Stomach smooth muscle (tissue), 2 donors: ENCODE data around the gene GALNT9.

ENCODE experiments used
- H3K27ac ChIP-seq: one replicate; pipeline ENCODE4 v1.7.0; 2013; ENCODE audit warnings: mild to moderate bottlenecking, low read length, inconsistent platforms
- H3K27me3 ChIP-seq, 2 donors: one replicate each; pipeline ENCODE4 v1.7.0; 2013; ENCODE audit warnings: low read length in 2 of 2; ENCODE audit not compliant: insufficient read depth in 2 of 2, control insufficient read depth in 1 of 2
- H3K36me3 ChIP-seq, 2 donors: one replicate each; pipeline ENCODE4 v1.7.0; 2013; ENCODE audit warnings: low read length in 2 of 2; ENCODE audit not compliant: control insufficient read depth in 2 of 2, insufficient read depth in 2 of 2
- H3K4me1 ChIP-seq: one replicate; pipeline ENCODE4 v1.7.0; 2013; ENCODE audit warnings: low read length; ENCODE audit not compliant: control insufficient read depth, insufficient read depth
- H3K4me3 ChIP-seq, 2 donors: one replicate each; pipeline ENCODE4 v1.7.0; 2013; ENCODE audit warnings: low read length in 2 of 2
- H3K9ac ChIP-seq, 2 donors: one replicate each; pipeline ENCODE4 v1.7.0; 2013; ENCODE audit warnings: low read length in 2 of 2, mild to moderate bottlenecking in 1 of 2
- H3K9me3 ChIP-seq, 2 donors: one replicate each; pipeline ENCODE4 v1.7.0; 2013; ENCODE audit warnings: low read length in 2 of 2; ENCODE audit not compliant: control insufficient read depth in 2 of 2
- donor health status: healthy.
- donor health status: Pancreatic carcinoma.

Gene GALNT9

DNA sequence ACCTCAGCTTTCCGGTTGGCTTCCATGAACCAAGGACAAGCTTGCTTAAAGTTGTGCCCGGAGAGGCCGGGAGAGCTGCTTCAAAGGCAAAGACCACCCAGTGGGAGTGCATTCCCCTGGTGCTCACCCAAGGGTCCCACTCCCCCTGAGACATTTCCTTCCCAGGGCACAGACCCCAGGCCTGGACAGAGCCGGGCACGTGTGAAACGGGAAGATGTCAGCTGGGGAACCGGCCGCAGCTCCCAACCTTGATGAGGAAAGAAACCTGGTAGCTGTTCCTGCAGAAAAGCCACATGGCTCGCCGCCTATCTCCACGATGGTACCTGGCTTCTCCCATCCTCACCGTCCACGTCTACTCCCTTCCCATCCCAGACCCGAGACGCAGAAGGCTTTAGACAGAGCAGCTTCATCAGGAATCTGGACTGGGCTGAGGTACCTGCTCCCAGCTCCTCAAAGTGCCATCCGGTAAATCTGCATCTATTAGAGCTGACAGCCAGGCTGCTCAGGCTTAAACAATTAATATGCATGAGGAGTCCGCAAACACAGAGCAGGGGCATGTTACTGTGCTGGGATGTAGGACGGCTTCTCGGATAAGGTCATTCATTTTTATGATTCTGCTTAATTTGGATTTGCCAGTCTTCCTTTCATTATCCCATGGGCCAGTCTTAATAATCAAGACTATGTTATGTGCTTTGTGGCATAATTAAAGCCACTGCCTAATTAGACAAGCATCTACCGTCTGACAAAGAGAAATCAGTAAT is 53.1 kb downstream of the GALNT9 start:
- no peak overlapping the region for H3K4me3 ChIP-seq
- H3K9ac ChIP-seq: no peak overlapping the region
- H3K27me3 ChIP-seq: peaks cover 45 to 50% of the 10 kb centered on the region in 2 donors

DNA sequence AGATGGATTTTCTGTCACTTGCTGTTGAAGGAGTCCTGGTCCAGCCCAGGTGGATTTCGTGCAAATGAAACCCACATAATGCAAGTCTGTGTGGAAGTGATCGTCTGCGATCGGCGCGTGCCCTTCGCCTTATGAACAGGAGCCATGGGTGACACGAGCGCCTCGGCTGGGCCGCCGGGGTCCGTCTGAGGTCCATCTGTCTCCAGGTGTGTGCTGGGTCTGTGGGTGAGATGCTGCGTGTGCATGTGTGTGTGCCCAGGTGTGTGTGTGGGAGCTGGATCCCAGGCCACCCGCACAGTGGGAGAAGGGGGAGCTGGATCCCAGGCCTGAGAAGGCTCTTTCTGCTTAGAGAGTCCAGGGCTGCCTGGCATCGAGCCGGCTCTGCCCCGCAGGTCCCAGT is 53.8 kb downstream of the GALNT9 start:
- no peak overlapping the region for H3K4me3 ChIP-seq
- H3K27me3 ChIP-seq: peaks cover 42 to 47% of the 10 kb centered on the region in 2 donors
- no peak overlapping the region for H3K9ac ChIP-seq
- no peak overlapping the region for H3K27ac ChIP-seq
- no peaks in the 10 kb centered on the region for H3K9me3 ChIP-seq
- peaks cover 8% of the 10 kb centered on the region for H3K4me1 ChIP-seq
- H3K36me3 ChIP-seq: no peaks in the 10 kb centered on the region

More for the DNA sequence above, 53.1 kb downstream of the GALNT9 start:
- Histone ChIP-seq H3K36me3 (no peaks in the 10 kb centered on the region), H3K9me3 (no peaks in the 10 kb centered on the region), H3K4me1 (peaks cover 10% of the 10 kb centered on the region), H3K27ac (no peak overlapping the region)

DNA sequence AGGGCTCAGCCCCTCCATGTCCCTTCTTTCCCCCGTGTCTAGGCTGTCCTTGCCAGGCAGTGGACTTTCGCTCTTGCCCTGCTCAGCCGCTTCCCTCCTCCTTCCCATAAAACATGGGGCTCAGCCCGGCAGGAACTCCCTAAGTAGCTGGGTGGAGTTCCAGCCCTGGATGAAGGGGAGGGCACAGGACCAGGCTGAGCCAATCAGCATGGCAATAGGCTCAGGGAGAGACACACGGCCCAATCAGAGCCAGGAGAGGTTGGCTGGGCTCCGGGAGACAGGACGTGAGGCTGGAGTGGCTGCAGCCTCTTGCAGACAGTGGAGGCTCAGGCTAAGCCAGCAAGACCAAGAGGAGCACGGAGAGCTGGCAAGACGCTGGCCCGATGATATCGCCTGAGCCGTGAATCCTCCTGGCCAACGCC is 54.3 kb downstream of the GALNT9 start:
- H3K27me3 ChIP-seq: peaks cover 40 to 42% of the 10 kb centered on the region in 2 donors
- H3K36me3 ChIP-seq: no peaks in the 10 kb centered on the region
- H3K9me3 ChIP-seq: no peaks in the 10 kb centered on the region
- H3K4me1 ChIP-seq: peaks cover 7% of the 10 kb centered on the region
- H3K9ac ChIP-seq: no peak overlapping the region
- H3K4me3 ChIP-seq: no peak overlapping the region
- H3K27ac ChIP-seq: no peak overlapping the region

DNA sequence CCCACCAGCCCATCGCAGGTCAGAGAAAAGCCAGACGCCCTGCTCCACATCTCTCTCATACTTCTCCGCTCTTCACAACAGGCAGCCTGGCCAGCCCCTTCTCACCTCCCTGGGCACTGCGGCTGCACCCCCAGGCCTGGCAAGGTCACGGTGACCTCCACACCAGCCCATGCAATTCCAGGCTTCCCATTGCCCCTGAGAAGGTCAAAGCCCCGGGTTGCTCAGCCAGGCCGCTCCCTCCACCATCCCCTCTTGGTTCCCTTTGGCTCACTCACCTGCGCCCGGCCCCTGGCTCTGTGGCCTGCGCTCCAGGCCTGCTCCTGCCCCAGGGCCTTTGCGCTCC is 55.4 kb downstream of the GALNT9 start:
- Histone ChIP-seq H3K27ac (no peak overlapping the region), H3K27me3 (peaks cover 28 to 35% of the 10 kb centered on the region in 2 donors), H3K9ac (no peak overlapping the region), H3K36me3 (no peaks in the 10 kb centered on the region), H3K4me1 (peaks cover 7% of the 10 kb centered on the region), H3K4me3 (no peak overlapping the region), H3K9me3 (no peaks in the 10 kb centered on the region)

DNA sequence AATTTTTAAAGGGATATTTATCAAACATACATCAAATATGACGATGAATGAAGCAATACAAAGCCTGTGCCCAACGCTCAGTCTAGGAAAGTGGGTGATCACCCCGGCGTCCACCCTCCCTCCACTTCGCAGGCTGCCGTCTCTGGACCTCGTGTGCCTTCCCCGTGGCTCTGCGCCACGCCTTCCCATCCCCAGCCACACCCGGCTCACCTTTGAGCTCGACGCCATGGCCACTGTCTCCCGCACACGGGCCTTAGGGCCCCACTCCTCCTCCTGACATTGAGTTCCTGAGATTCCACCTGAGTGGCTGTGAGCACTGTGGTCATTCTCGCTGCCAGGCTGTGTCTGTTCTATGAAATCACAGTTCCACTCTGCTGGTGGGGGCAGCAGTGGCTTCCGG is 56.7 kb downstream of the GALNT9 start:
- Histone ChIP-seq H3K27ac (no peak overlapping the region), H3K4me3 (no peak overlapping the region), H3K4me1 (peaks cover 7% of the 10 kb centered on the region), H3K36me3 (no peaks in the 10 kb centered on the region), H3K9ac (no peak overlapping the region), H3K9me3 (no peaks in the 10 kb centered on the region), H3K27me3 (peaks cover 26 to 32% of the 10 kb centered on the region in 2 donors)

DNA sequence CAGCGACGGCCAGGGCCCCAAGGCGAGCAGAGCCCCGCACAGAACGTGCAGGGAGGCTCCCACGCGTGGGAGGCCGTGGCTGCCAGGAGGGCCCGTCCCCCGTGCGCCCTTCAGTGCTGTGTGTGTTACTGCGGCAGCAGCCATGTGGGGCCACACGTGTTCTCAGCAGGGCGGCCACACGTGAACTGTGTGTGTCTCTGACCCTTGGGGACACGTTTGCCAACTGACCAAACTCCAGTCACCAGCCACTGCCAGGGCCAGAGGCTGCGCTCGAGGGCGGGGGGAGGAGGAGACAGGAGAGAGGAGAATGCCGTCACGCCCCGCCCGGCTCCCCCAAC is 57.7 kb downstream of the GALNT9 start:
- H3K27ac ChIP-seq: no peak overlapping the region
- peaks cover 18 to 23% of the 10 kb centered on the region in 2 donors for H3K27me3 ChIP-seq
- no peaks in the 10 kb centered on the region for H3K9me3 ChIP-seq
- H3K9ac ChIP-seq: no peak overlapping the region
- H3K36me3 ChIP-seq: no peaks in the 10 kb centered on the region
- no peaks in the 10 kb centered on the region for H3K4me1 ChIP-seq
- H3K4me3 ChIP-seq: no peak overlapping the region

DNA sequence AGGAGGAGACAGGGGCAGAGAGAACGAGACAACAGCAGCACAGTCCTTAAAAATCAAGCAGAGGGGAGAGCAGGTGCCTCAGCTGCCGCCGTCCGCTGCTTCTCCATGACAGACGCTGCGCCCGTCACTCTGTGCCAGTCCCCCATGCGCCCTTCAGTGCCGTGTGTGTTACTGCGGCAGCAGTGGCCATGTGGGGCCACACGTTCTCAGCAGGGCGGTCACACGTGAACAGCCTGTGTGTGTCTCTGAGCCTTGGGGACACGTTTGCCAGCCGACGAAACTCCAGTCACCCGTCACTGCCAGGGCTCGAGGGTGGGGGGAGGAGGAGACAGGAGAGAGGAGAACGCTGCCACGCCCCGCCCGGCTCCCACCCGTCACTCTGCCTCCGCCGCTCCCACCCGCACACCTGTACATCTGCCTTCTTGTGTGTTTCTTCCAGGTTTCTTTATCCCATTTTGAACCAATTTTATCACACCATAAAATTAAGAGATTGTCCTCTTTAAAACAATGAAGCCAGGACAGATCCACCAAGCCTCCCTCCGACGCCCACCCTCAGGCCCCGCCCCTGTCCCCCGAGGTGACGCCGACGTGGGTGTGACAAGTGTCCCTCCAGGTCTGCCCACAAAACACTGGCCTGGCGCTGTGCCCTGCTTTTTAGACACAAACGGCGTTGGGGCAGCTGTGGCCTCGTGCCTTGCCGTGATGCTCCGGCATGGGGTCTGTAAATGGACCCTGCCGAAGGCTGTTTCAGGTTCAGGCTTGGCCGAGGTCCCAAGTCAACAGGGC is 58.2 kb downstream of the GALNT9 start:
- Histone ChIP-seq H3K4me3 (no peak overlapping the region), H3K9me3 (no peaks in the 10 kb centered on the region), H3K27me3 (peaks cover 18 to 24% of the 10 kb centered on the region in 2 donors), H3K36me3 (no peaks in the 10 kb centered on the region), H3K27ac (no peak overlapping the region), H3K9ac (no peak overlapping the region), H3K4me1 (no peaks in the 10 kb centered on the region)

DNA sequence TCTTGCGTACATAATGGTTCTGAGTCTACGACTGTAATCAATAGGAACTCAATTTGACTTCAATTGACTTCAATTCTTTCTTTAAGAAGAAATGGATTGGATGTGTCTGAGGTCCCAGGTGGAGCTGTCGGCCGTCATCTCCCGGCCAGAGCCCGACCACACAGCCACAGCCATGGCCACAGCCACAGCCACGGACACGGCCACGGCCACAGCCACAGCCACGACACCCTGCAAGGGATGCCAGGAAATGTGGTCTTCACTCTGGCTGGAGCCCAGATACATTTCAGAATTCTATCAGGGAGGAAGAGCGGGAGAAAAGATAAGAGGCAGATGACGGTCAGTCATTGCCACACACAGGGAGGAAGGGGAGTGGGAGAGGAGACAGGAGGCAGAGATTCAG is 58.9 kb downstream of the GALNT9 start:
- Histone ChIP-seq H3K27me3 (peaks cover 13 to 20% of the 10 kb centered on the region in 2 donors), H3K4me3 (no peak overlapping the region), H3K9ac (no peak overlapping the region), H3K27ac (no peak overlapping the region), H3K4me1 (no peaks in the 10 kb centered on the region), H3K36me3 (no peaks in the 10 kb centered on the region), H3K9me3 (no peaks in the 10 kb centered on the region)

DNA sequence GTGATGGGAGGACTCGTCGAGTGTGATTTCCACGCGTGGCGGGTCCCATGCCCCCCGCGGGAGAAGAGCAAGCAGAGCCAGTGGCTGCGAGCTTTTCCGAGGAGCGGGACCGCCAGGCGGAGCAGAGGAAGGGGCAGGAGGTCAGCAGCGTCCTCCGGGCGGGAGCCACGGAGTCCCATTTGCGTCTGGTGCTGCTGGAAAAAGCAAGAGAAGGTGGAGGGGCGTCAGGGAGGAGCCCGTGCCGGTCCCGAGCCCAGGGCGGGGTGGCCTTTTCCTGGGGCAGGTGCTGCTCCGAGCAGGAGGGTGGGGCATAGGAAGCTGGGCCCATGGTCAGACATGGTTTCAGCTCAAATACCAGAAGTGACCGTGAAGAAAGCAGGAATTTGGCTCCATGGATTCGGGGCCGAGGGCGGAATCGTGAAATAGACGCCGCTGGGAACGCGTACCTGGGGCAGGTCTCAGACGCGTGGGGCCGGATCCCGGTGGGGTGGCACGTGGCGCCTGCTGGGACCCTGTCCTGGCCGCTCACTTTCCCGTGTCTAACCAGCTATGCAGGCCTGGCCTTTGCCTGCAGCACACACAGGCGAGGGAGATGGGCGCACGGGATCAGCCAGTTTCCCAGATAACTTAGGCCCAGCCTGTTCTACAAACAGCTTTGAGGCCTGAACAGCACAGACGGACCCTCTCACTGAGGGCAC is 60.0 kb downstream of the GALNT9 start:
- Histone ChIP-seq H3K27me3 (peaks cover 12 to 19% of the 10 kb centered on the region in 2 donors), H3K27ac (no peak overlapping the region), H3K4me3 (no peak overlapping the region), H3K36me3 (no peaks in the 10 kb centered on the region), H3K9ac (no peak overlapping the region), H3K9me3 (no peaks in the 10 kb centered on the region), H3K4me1 (no peaks in the 10 kb centered on the region)

DNA sequence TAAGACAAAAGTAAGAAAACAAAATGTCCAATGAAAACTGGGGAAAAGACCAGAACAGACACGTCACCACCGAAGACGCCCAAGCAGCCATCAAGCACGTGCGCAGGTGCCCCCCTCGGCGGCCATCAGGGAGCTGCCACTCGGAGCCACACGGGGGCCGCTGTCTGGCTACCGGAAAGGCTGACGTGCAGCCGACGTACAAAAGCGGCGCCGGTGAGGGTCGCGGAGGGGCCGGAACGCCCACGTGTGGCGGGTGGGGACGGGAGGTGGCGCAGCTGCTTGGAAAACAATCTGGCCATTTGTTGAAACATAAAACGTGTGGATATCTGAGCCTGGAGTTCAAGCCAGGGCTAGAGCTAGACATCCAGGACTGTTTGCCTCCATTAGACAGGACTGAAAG is 60.7 kb downstream of the GALNT9 start:
- Histone ChIP-seq H3K4me3 (no peak overlapping the region), H3K27me3 (peaks cover 9 to 20% of the 10 kb centered on the region in 2 donors), H3K4me1 (no peaks in the 10 kb centered on the region), H3K9ac (no peak overlapping the region), H3K36me3 (no peaks in the 10 kb centered on the region), H3K27ac (no peak overlapping the region), H3K9me3 (no peaks in the 10 kb centered on the region)
